ENCODE measurements around the gene BTBD1.
"Not testable (repeated sequence)": the region's sequence is repeated elsewhere in the genome, so short reads cannot be mapped to it uniquely, and the experiment has no call there.

BTBD1 gene

GRCh38 chr15:83053151-83053550 lies 13.9 kb downstream of the BTBD1 start:
- DNase-seq, result no peak

GRCh38 chr15:83046558-83047127 lies 20.4 kb downstream of the BTBD1 start:
- DNase-seq, result no peak

- DNase-seq, result no peak
Observed at GRCh38 chr15:83044156-83044555, 22.9 kb downstream of the BTBD1 start.

GRCh38 chr15:83039206-83039605 lies 27.8 kb downstream of the BTBD1 start:
- DNase-seq, result no peak

GRCh38 chr15:83036253-83036652 lies 30.8 kb downstream of the BTBD1 start:
- DNase-seq, result no peak

GRCh38 chr15:83031234-83031633 lies 35.8 kb downstream of the BTBD1 start:
- DNase-seq, result not testable (repeated sequence)

GRCh38 chr15:83030021-83030420 lies 37.0 kb downstream of the BTBD1 start:
- no peak for DNase-seq

GRCh38 chr15:83018436-83018835 lies 48.6 kb downstream of the BTBD1 start:
- no peak for DNase-seq

- no peak for DNase-seq
Observed at GRCh38 chr15:83016906-83017305, 50.1 kb downstream of the BTBD1 start.

- no peak for DNase-seq
Observed at GRCh38 chr15:83015361-83015760, 51.7 kb downstream of the BTBD1 start.

GRCh38 chr15:83014205-83014653 lies 52.8 kb downstream of the BTBD1 start:
- no peak for DNase-seq

- DNase-seq, result no peak
Observed at GRCh38 chr15:83012636-83013035, 54.4 kb downstream of the BTBD1 start.

- DNase-seq, result no peak
Observed at GRCh38 chr15:83012076-83012426, 55.0 kb downstream of the BTBD1 start.

GRCh38 chr15:83011271-83012075 lies 55.6 kb downstream of the BTBD1 start, which contains the start of gene C15orf40:
Gene C15orf40 (minus strand): TSS chr15:83011639. CDS start chr15:83011607, 32 bp downstream.
- DNase-seq, result peak; percentile 82

- peak; percentile 78 for DNase-seq
Observed at GRCh38 chr15:83010709-83011270, 56.3 kb downstream of the BTBD1 start.

- not testable (repeated sequence) for DNase-seq
Observed at GRCh38 chr15:83000672-83001031, 66.4 kb downstream of the BTBD1 start.

GRCh38 chr15:82999905-83000671 lies 67.0 kb downstream of the BTBD1 start:
- DNase-seq, result peak; percentile 13

GRCh38 chr15:82999426-82999825 lies 67.6 kb downstream of the BTBD1 start:
- DNase-seq, result no peak

- DNase-seq, result no peak
Observed at GRCh38 chr15:82995938-82996337, 71.1 kb downstream of the BTBD1 start.

- DNase-seq, result no peak
Observed at GRCh38 chr15:82995076-82995475, 72.0 kb downstream of the BTBD1 start.

- DNase-seq, result no peak
Observed at GRCh38 chr15:82993144-82993543, 73.9 kb downstream of the BTBD1 start.

GRCh38 chr15:82992436-82992998 lies 74.5 kb downstream of the BTBD1 start:
- no peak for DNase-seq

- peak; percentile 11 for DNase-seq
Observed at GRCh38 chr15:82986442-82986780, 80.6 kb downstream of the BTBD1 start.

Measured in activated CD4-positive, alpha-beta T cell treated with anti-CD3 and anti-CD28 coated beads, Interleukin-2, amount 50 U/mL, for 1 hour (primary cell).